ENCODE results near the gene P3H4.

GRCh38 chr17:41781404-41782110, 30.2 kb downstream of the P3H4 start:
- TF ChIP-seq CTCF (IDR thresholded peaks at IDR 0.05) (no peak), SIN3A (IDR thresholded peaks at IDR 0.05; ENCODE audit: borderline replicate concordance, insufficient read depth, low read depth, low read length) (no peak)
- TF ChIP-seq, protein P1, sequence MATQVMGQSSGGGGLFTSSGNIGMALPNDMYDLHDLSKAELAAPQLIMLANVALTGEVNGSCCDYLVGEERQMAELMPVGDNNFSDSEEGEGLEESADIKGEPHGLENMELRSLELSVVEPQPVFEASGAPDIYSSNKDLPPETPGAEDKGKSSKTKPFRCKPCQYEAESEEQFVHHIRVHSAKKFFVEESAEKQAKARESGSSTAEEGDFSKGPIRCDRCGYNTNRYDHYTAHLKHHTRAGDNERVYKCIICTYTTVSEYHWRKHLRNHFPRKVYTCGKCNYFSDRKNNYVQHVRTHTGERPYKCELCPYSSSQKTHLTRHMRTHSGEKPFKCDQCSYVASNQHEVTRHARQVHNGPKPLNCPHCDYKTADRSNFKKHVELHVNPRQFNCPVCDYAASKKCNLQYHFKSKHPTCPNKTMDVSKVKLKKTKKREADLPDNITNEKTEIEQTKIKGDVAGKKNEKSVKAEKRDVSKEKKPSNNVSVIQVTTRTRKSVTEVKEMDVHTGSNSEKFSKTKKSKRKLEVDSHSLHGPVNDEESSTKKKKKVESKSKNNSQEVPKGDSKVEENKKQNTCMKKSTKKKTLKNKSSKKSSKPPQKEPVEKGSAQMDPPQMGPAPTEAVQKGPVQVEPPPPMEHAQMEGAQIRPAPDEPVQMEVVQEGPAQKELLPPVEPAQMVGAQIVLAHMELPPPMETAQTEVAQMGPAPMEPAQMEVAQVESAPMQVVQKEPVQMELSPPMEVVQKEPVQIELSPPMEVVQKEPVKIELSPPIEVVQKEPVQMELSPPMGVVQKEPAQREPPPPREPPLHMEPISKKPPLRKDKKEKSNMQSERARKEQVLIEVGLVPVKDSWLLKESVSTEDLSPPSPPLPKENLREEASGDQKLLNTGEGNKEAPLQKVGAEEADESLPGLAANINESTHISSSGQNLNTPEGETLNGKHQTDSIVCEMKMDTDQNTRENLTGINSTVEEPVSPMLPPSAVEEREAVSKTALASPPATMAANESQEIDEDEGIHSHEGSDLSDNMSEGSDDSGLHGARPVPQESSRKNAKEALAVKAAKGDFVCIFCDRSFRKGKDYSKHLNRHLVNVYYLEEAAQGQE (IDR thresholded peaks at IDR 0.05; ENCODE audit: insufficient read depth in 1 of 2, low read depth in 2 of 2, low read length in 1 of 2): no peak
